ENCODE measurements around the gene SMAD6.

- TF ChIP-seq POLR2A (IDR thresholded peaks at IDR 0.05) (no peak), CTCF (IDR thresholded peaks at IDR 0.05) (no peak)
Observed at GRCh38 chr15:66729331-66729951, 27.4 kb downstream of the SMAD6 start.
